ENCODE measurements around the gene BRD3. TPM values are rescaled to one million over a fixed set of nuclear protein-coding genes. Genes with fewer than 3 reads are reported as not detected.

Gene BRD3
- 40.7 TPM for total RNA-seq (2021; ENCODE audit: unreplicated experiment)
- 18.9 and 20.0 TPM in 2 replicates for polyA plus RNA-seq (2012)
- Bru-seq, nascent RNA, result percentile 64 among the genes with signal in this experiment
- percentile 86 among the genes with signal in this experiment for BruChase-seq, experiment 1, labeled RNA remaining after a 6-hour chase
- BruChase-seq, experiment 2, labeled RNA remaining after a 2-hour chase, result percentile 74 among the genes with signal in this experiment
- long read RNA-seq, full-length matches to known transcripts, result 4 of 71 reads
- long read RNA-seq, partial matches to known transcripts, result 31 of 71 reads
- long read RNA-seq, other reads (novel, unspliced or antisense), result 36 of 71 reads

GRCh38 chr9:134067904-134068743, at the start of gene BRD3:
TSS of gene BRD3 (minus strand) at chr9:134068026. CDS start at chr9:134053477, 14,549 bp downstream.
- Histone ChIP-seq H3K4me3 (replicated peaks in 1 of 2; ENCODE audit: low read depth in 1 of 2, low read length in 2 of 2) (peak within 1 kb of the TSS; percentile 88 to 89), H3K9ac (ENCODE audit: low read length) (peak within 1 kb of the TSS; percentile 91), H3K9me2 (ENCODE audit: insufficient read depth) (no peaks in the 10 kb centered on the region), H3K4me1 (ENCODE audit: control insufficient read depth in 1 of 2, insufficient read depth in 2 of 2, low read length in 2 of 2) (peaks cover 10 to 22% of the 10 kb centered on the region in 2 experiments; a peak in 3 of 4 replicates), H3K4me2 (ENCODE audit: low read length) (peak within 1 kb of the TSS; percentile 79), H3K9me3 (ENCODE audit: control insufficient read depth in 1 of 2, insufficient read depth in 1 of 2, low read depth in 1 of 2, low read length in 2 of 2) (no peaks in the 10 kb centered on the region), H3K27me3 (ENCODE audit: insufficient read depth, low read length) (peaks cover 11% of the 10 kb centered on the region), H3K79me2 (ENCODE audit: insufficient read depth, low read length) (peaks cover 39% of the 10 kb centered on the region), H2AFZ (ENCODE audit: low read depth, low read length, poor library complexity, severe bottlenecking) (peak within 1 kb of the TSS; percentile 50), H3K27ac (ENCODE audit: low read depth, low read length) (peak within 1 kb of the TSS; percentile 93), H3K36me3 (ENCODE audit: control insufficient read depth in 1 of 2, insufficient read depth in 2 of 2, low read length in 2 of 2) (no peaks in the 10 kb centered on the region), H4K20me1 (ENCODE audit: insufficient read depth) (no peaks in the 10 kb centered on the region)
- no TSS peak for BruUV-seq (replicated peaks)
- intact Hi-C loops (cut with micrococcal nuclease), result loop anchor here (1.0 kb wide), 1 partner anchor 43 kb away; the partner anchor contains the start of gene BRD3OS
- no peak for TF ChIP-seq ZFX (IDR thresholded peaks at IDR 0.05)
- peak; percentile 66 for TF ChIP-seq POLR2A (IDR thresholded peaks at IDR 0.05; ENCODE audit: borderline replicate concordance, extremely low read depth, insufficient read depth, insufficient read length)
- peak; percentile 23; the same call in 1 of the 2 replicates for TF ChIP-seq SIN3A (IDR thresholded peaks at IDR 0.05; ENCODE audit: low read depth)
- no peak for TF ChIP-seq REST (IDR thresholded peaks at IDR 0.05; ENCODE audit: low read depth)
- no peak for TF ChIP-seq ATF3 (IDR thresholded peaks at IDR 0.05)
- TF ChIP-seq POLR2AphosphoS5 (IDR thresholded peaks at IDR 0.05; ENCODE audit: low read depth, low read length), result peak; percentile 80
- TF ChIP-seq YY1 (IDR thresholded peaks at IDR 0.05; ENCODE audit: extremely low read depth, insufficient replicate concordance, low read depth, low read length), result peak; percentile 39
- TF ChIP-seq RAD21 (IDR thresholded peaks at IDR 0.05; ENCODE audit: low read depth), result no peak
- TF ChIP-seq ZBTB33 (IDR thresholded peaks at IDR 0.05; ENCODE audit: extremely low read depth, insufficient replicate concordance, low read length), result no peak
- TF ChIP-seq MAX (IDR thresholded peaks at IDR 0.05), result 0 out of 2 replicates have a peak, but pooled peaks have one; percentile 8
- POLR2A ChIA-PET, result no interaction called here
- ATAC-seq (peak; percentile 93), DNase-seq (ENCODE audit: low read depth, low spot score) (peak; percentile 71)
- RAD21 ChIA-PET (ENCODE audit: low non-redundant PET in 1 of 2, low total read pairs in 2 of 2, uncharacterized antibody in 2 of 2, unreplicated experiment in 2 of 2), result interaction anchor here in 1 of 2 experiments (0.6 kb wide), 1 partner anchor 64 kb away, joined by 6 read pairs; no protein-coding TSS in a partner anchor
- CTCF ChIA-PET, result no interaction called here

All from HCT116 (cell line).